Cardiac fibroblast (primary cell): ENCODE measurements around the gene MAN2A1.
"Not testable (repeated sequence)": the region's sequence is repeated elsewhere in the genome, so short reads cannot be mapped to it uniquely, and the experiment has no call there.

Source experiments
- DNase-seq, 2 donors: peaks; one replicate each; pipeline versions ENCODE4 v3.0.0 to v3.0.0-alpha.2; 2010; ENCODE audit warnings: low read depth in 2 of 2
- H3K4me3 ChIP-seq, 2 donors: replicated peaks in 1 of 2; 1 replicate in 1 of 2; 2 replicates in 1 of 2; pipeline ENCODE4 v1.5.1; 2011; ENCODE audit warnings: low read depth in 2 of 2, low read length in 2 of 2, mild to moderate bottlenecking in 2 of 2, moderate library complexity in 1 of 2
- CTCF ChIP-seq: IDR thresholded peaks from one replicate; pipeline ENCODE4 v1.5.1; 2011; ENCODE audit warnings: low read depth, mild to moderate bottlenecking, low read length, inconsistent platforms

The MAN2A1 gene

DNA sequence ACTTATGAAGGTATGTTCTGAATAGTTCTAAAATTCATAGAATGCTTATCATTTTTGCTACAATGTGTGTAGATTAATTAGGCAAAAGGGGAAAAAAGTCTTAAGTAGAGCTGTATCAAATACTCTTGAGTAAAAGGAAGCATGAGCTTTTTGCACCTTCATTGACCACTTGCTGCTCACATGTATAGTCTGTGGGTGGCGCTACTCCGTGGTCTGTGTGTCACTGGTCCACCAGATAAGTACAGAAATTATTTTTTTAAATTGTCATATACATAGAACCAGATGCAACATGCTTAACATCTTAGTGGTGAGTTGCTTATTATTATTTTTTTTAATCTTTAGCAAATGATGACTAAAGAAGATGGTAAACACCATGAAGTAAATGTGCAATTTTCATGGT, 130.2 kb downstream of the MAN2A1 start:
- no peak for DNase-seq
- H3K4me3 ChIP-seq: no peak overlapping the region
- no peak for TF ChIP-seq CTCF

- TF ChIP-seq CTCF: no peak
- no peak overlapping the region for H3K4me3 ChIP-seq
- peak; percentile 24 to 91 for DNase-seq
Measured at GRCh38 chr5:109823597-109823996, 133.9 kb downstream of the MAN2A1 start.

GRCh38 chr5:109825450-109825849, 135.7 kb downstream of the MAN2A1 start:
- H3K4me3 ChIP-seq: no peak overlapping the region
- DNase-seq: peak in 1 of 2 donors; percentile 44
- TF ChIP-seq CTCF: no peak

GRCh38 chr5:109826426-109826825, 136.7 kb downstream of the MAN2A1 start:
- H3K4me3 ChIP-seq: no peak overlapping the region
- DNase-seq: peak in 1 of 2 donors; percentile 51
- TF ChIP-seq CTCF: no peak

DNA sequence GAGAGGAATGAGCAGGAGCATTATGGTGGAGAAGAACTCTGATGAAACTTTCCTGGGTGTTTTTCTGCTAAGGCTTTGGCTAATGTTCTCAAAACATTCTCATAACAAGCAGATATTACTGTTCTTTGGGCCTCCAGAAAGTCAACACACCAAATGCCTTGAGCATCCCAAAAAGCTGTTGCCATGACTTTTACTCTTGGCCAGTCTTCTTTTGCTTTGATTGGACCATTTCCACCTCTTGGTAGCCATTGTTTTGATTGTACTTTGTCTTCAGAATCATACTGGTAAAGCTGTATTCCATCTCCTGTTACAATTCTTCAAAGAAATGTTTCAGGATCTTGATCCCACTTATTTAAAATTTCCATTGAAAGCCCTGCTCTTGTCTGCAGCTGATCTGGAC, 139.6 kb downstream of the MAN2A1 start:
- no peak overlapping the region for H3K4me3 ChIP-seq
- TF ChIP-seq CTCF: no peak
- DNase-seq: peak in 1 of 2 donors; percentile 26

GRCh38 chr5:109830955-109831502, 141.3 kb downstream of the MAN2A1 start:
- TF ChIP-seq CTCF: no peak
- peak in 1 of 2 donors; percentile 38 for DNase-seq
- no peak overlapping the region for H3K4me3 ChIP-seq

DNA sequence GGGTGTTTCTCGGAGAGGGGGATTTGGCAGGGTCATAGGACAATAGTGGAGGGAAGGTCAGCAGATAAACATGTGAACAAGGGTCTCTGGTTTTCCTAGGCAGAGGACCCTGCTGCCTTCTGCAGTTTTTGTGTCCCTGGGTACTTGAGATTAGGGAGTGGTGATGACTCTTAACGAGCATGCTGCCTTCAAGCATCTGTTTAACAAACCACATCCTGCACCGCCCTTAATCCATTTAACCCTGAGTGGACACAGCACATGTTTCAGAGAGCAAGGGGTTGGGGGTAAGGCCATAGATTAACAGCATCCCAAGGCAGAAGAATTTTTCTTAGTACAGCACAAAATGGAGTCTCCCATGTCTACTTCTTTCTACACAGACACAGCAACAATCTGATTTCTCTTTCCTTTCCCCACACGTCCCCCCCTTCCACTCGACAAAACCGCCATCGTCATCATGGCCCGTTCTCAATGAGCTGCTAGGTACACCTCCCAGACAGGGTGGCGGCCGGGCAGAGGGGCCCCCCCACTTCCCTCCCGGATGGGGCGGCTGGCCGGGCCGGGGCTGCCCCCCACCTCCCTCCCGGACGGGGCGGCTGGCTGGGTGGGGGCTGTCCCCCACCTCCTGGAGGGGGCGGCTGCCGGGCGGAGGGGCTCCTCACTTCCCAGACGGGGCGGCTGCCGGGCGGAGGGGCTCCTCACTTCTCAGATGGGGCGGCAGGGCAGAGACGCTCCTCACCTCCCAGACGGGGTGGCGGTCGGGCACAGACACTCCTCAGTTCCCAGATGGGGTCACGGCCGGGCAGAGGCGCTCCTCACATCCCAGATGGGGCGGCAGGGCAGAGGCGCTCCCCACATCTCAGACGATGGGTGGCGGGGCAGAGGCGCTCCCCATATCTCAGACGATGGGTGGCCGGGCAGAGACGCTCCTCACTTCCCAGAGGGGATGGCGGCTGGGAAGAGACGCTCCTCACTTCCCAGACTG, 142.8 kb downstream of the MAN2A1 start:
- H3K4me3 ChIP-seq, DNase-seq: not testable (repeated sequence)
